HG03521 (cell line): ENCODE data around the gene BMF.
A peak's percentile ranks its signal among the peaks of the same experiment; 100 is the strongest.

Experiments
- ATAC-seq: cut with Tn5 transposase; IDR thresholded peaks from one replicate; pipeline ENCODE4 v1.9.1; 2021; ENCODE audit warnings: mild to moderate bottlenecking, moderate library complexity; ENCODE audit not compliant: unreplicated experiment

BMF gene

DNA sequence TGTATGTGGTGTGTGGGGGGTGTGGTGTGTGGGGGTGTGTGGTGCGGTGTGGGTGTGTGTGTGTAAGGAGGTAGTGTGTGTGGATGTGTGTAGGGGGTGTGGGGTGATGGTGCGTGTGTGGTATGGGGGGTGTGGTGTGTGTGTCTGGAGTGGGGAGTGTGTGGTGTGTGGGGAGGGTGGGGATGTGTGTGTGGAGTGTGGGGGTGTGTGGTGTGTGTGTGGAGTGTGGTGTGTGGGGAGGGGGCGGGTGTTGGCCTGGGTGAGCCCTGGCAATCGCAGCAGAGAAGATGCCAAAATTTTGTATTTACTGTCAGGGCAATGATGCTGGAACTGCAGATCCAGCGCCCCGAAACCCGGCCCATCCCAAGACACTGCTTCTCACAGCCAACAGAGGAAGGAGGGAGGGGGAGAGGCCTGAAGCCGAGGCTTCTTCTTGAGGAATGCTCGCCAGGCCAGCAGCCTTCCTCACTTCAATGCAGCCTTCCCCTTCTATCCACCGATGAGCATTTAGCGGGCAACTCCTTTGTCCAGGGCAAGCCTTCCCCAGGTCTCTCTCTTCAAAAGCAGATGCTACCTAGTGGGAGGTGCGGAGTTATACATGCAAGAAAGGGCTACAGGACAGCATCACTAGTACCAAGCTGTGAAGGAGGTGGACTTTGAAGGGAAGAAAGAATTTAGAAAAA lies 57.8 kb downstream of the BMF start:
- no peak for ATAC-seq

DNA sequence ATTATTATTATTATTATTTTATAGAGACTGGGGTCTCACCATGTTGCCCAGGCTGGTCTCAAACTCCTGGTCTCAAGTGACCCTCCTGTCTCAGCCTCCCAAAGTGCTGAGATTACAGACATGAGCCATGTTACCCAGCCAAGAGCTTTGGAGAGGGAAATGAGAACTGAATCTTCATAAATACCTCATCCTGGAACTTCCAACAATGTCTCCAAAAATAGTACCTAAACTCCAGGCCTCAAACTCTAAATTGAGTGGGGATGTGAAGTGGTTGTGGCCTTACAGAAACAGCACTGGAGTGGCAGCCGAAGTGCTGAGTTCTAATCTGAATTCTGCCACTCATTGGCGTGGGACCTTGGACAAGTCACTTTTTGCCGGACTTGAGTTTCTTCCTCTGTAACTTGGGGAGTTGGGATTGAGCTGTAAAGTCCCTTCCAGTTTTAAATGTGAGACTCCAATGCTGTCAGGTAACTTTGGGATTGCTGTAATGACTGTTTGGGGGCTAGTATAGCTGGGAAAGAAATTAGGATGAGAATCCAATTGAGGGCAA lies 59.7 kb downstream of the BMF start:
- ATAC-seq, result no peak

DNA sequence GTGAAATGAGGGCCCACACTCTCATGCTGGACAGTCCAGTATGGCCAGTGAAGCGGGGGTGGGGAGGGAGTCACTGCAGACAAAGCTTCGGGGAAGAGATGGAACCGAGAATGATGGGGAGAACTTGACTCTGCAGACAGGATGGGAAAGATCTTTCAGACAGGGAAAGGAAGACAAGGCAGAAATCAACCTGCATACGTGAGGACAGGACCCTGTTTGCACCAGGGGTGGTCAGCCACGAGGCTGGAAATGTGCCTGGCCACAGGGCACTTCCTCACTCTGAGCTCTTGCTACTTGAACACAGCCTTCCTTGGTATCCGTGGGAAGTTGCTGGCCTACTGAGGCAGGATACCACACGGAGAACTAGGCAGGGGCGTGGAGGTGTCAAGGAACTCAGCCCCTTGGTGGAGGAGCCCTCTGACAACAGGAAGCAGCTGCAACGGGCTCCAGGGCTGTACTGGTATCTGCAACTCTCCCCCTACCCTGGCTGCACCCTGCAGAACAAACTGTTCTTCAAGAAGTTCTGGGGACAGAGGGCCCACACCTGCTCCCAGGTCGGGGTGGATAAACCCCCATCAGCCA lies 60.4 kb downstream of the BMF start:
- ATAC-seq, result no peak

DNA sequence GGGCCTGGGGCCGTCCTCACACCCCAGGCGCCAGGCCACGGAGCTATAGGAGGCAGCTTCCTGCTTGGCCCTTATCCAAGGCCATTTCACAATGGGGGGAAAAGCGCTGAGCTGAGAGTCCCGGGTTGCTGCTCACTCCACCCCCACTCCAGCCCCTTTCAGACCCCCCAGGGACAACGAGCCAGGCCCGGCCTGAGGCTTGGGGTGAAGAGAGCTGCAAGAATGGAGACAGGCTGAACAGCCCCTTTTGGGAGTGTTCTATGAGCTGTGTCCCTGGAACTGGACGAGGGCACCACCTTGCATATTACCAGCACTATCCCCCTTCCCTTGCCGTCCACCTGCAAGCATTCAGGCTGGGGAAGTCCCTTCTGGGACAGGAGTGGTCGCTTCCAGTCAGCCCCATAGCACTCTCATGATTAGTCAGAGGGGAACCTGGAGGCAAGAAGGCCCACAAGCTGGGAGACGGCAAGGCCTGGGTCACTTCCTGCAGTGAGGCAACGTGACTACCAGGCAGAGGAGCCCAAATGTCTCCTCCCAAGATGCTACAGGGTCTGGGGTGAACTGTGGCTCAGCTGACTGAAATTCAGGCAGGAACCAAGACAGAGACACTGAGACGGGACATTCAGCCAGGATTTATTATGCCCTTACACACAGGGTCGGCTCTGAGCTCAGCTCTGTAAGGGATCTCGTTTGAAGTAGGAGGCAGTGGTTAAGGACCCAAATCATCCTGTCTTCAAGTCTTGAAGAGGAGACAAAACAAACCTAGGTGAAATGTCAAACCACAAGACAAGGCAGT lies 61.1 kb downstream of the BMF start:
- ATAC-seq, result no peak

GRCh38 chr15:40046721-40047414 lies 61.8 kb downstream of the BMF start:
- ATAC-seq, result no peak

GRCh38 chr15:40045572-40046217 lies 63.0 kb downstream of the BMF start:
- ATAC-seq, result no peak

DNA sequence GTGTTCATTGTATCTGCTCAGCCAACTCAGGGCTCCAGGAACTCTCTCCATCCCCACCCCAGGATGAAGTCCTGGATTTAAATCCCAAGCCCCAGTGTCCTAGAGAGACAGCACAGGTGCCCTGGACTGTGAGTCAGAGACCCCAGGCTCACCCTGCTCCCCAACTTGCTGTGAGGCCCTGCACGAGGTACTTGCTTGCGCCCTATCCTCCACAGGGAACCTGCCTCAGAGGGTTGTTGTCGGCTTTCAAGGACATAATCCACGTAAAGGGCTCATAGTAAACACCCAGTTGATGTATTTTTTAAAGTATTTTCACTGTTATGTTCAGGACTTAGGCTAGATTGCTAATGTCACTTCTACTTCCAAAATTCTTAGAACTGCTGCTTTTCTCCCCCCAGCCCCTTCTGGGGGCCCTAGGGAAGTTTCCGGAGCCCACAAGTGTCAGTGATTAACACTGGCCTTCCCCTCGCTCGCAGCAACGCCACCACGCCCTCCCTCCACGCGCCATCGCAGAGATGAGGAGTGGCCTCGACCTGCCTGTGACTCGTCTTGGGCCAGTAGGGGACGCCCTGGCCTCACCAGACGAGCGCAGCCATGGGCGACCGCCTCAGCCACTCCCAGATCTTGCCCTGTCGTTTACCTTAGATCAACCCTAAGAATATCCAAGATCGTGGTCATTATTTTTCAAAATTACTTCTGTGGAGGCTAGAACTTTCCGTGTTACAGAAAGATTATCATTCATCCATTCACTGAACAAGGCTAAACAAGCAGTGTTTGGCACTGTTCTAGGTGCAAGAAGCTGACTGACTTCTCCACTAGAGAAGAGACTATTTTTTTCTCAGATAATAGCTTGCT lies 63.7 kb downstream of the BMF start:
- peak; percentile 82 for ATAC-seq

GRCh38 chr15:40043927-40044716 lies 64.6 kb downstream of the BMF start:
- ATAC-seq, result no peak

GRCh38 chr15:40042791-40043320 lies 65.8 kb downstream of the BMF start:
- ATAC-seq, result no peak

GRCh38 chr15:40040770-40041169 lies 67.9 kb downstream of the BMF start:
- ATAC-seq, result no peak

DNA sequence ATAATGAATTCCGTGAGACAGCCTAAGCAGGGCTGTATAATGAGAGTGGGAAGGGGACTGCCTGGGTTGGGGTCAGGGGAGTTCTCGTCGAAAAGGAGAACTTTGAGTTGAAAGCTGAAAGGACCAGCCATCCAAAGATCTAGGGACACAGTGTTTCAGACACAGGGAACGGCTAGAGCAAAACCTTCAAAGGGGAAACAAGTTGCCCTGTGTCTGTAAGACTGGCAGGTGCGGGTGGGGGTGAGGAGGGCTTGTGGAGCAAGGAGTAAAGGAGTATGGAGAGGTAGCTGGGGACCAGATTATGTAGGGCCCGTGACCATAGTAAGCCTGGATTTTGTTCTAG lies 68.4 kb downstream of the BMF start:
- ATAC-seq, result no peak

DNA sequence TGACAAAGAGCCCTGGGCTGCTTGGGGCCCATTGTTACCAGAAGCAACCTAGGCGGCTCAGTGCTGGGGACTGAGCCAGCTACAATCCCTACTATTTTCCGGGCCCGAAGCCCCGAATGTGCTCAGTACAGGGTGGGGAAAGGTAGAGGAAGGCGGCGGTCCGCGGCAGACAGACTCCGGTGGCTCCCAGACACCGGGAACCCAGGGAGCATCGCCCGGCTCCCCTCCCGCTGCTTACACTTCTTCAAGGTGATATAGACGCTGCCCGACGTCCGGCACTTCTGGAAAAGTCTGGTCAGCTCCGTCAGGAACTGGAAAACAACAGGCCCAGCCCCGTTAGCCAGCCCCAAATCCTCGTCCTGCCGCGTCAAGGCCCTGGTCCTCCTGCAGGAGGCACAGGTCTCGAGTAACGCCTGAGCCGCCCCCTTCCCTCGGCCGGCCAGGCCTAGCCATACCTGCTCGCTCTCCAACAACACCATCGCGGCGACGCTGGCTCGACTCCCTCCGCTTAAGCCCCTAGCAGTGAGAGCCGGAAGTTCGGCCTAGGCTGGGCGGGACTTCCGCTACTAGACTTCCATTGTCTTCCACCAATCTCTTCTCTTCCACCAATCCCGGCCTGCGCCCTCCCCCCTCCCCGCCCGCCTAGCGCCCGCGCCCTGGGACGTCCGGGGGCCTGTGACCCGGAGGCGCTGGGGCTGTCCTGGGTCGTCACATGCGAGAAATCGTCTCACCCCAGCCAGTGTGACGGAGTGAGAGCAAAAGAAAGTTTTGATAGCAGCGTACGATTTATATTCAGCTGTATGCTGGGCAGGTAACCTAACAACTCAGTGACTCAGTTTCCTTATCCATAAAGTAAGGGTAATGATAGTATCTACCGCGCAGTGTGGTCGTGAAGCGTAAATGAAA lies 69.8 kb downstream of the BMF start, which contains the start of gene SRP14:
Gene SRP14 (minus strand): TSS at position 544 of the 906 bp plus-strand sequence. CDS start 65 bp downstream, at position 479.
- ATAC-seq, result peak; percentile 90

DNA sequence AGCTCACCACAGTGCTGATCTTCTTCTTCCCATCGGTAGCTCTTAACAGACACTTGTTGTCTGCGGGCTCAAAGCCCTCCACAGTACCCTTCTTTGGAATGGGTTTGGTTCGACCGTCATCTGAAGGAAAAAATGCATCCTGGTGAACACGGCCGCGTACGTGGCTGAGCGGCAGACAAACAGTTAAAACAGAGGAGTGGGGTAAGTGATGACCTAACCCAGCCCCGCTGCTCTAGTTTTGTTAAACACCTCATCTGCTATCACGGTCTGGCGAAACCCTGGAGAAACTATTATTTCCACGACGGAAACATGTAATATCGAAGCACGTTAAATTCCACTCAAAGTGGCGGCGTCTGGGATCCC lies 70.4 kb downstream of the BMF start:
- ATAC-seq, result no peak
